ENCODE results near the gene ERBB4. TPM values are rescaled to one million over a fixed set of nuclear protein-coding genes. Genes with fewer than 3 reads are reported as not detected.

The ERBB4 gene
- total RNA-seq, 1 donor from 2014 or later, result 22.6 TPM

DNA sequence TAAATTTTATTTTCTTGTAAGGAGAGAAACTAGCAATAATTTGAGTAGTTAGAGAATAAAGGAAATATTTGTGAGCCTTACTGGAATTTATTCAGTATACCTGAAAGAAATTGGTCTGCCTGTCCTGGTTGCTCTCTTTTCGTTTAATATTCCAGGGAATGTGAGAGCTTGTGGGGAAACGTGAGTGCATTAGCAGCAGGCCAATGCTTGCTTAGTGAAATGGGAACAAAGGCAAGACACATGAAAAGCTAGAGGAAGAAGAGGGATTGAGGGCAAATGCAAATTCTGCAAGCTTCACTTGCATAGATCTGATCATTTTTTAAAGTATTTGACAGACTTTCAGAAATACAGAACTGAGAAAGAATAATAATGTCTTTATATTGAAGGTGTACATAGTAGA is 111.0 kb downstream of the ERBB4 start:
- H3K4me3 ChIP-seq, result no peak overlapping the region
- ATAC-seq (no peak), DNase-seq (no peak)
- H3K4me1 ChIP-seq, result no peaks in the 10 kb centered on the region
- H3K27ac ChIP-seq, result no peak overlapping the region
- TF ChIP-seq, protein P1, sequence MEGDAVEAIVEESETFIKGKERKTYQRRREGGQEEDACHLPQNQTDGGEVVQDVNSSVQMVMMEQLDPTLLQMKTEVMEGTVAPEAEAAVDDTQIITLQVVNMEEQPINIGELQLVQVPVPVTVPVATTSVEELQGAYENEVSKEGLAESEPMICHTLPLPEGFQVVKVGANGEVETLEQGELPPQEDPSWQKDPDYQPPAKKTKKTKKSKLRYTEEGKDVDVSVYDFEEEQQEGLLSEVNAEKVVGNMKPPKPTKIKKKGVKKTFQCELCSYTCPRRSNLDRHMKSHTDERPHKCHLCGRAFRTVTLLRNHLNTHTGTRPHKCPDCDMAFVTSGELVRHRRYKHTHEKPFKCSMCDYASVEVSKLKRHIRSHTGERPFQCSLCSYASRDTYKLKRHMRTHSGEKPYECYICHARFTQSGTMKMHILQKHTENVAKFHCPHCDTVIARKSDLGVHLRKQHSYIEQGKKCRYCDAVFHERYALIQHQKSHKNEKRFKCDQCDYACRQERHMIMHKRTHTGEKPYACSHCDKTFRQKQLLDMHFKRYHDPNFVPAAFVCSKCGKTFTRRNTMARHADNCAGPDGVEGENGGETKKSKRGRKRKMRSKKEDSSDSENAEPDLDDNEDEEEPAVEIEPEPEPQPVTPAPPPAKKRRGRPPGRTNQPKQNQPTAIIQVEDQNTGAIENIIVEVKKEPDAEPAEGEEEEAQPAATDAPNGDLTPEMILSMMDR (IDR thresholded peaks at IDR 0.05), result no peak
- H3K9me3 ChIP-seq, result no peaks in the 10 kb centered on the region
- H3K36me3 ChIP-seq, result no peaks in the 10 kb centered on the region
- H3K27me3 ChIP-seq, result no peaks in the 10 kb centered on the region
- intact Hi-C loops (cut with DNase I), result no loop called here

DNA sequence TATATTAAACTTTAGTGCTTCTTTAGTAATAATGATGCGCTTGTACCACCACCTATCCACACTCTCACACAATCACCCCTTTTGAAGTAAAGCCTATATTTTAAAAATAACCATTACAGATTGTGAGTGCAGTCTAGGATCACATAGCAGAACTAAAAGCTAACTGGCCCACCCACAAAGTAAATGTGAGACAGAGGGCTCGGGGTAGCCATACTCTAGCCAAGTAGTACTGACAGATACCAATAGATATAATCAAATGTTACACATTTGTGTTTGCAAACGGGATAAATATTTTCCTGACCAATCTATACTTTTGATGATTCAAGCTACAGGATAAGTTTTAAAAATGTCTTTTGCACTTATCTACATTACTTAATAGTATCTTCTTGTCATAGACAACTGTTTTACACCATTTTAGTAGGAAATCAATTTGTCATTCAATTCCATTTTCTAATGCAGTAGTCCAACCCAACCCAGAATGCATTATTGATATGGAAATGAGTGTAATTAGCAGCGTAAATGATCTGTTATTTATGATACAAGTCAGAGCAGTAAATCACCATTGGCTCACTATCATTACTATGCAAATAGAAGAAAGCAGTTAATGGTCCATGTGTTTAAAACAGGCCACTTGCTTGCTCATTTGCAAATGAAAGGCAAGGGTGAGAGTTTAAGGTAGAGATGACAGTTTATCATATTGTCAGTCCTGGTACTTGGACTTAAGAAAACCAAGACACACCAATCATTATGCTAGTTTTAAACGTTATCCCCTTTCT is 111.8 kb downstream of the ERBB4 start:
- TF ChIP-seq, protein P1 (IDR thresholded peaks at IDR 0.05), result no peak
- H3K4me1 ChIP-seq, result no peaks in the 10 kb centered on the region
- no peak overlapping the region for H3K27ac ChIP-seq
- no peak overlapping the region for H3K4me3 ChIP-seq
- H3K27me3 ChIP-seq, result no peaks in the 10 kb centered on the region
- no peaks in the 10 kb centered on the region for H3K36me3 ChIP-seq
- intact Hi-C loops (cut with DNase I), result no loop called here
- DNase-seq (no peak), ATAC-seq (no peak)
- no peaks in the 10 kb centered on the region for H3K9me3 ChIP-seq

- Histone ChIP-seq H3K36me3 (no peaks in the 10 kb centered on the region), H3K4me3 (no peak overlapping the region), H3K27ac (no peak overlapping the region), H3K4me1 (no peaks in the 10 kb centered on the region), H3K27me3 (no peaks in the 10 kb centered on the region), H3K9me3 (no peaks in the 10 kb centered on the region)
- DNase-seq, result no peak
- intact Hi-C loops (cut with DNase I), result no loop called here
- ATAC-seq, result no peak
- TF ChIP-seq, protein P1 (IDR thresholded peaks at IDR 0.05), result no peak
These were observed 114.5 kb downstream of the ERBB4 start for GRCh38 chr2:212424082-212424481.

DNA sequence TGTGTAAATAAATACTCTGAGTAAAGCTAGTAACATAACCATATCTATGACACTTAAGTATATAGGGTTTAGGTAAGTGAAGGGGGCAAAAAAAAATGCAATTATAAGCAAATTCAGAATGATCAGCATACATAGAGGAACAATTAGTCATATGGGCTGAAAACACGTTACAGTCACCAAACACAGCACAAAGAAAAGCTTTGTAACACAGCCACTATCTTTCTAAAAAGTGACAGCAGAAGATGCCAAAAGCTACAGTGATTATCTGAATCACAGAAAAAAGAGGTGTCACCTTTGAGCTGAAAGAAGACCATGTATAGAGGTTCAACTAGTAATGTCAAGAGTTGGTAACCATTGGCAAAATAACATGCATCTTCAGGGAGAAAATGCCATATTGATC is 115.5 kb downstream of the ERBB4 start:
- ATAC-seq (no peak), DNase-seq (no peak)
- Histone ChIP-seq H3K9me3 (no peaks in the 10 kb centered on the region), H3K4me1 (no peaks in the 10 kb centered on the region), H3K36me3 (no peaks in the 10 kb centered on the region), H3K27ac (no peak overlapping the region), H3K4me3 (no peak overlapping the region), H3K27me3 (no peaks in the 10 kb centered on the region)
- intact Hi-C loops (cut with DNase I), result no loop called here
- TF ChIP-seq, protein P1 (IDR thresholded peaks at IDR 0.05), result no peak

GRCh38 chr2:212421556-212422334 is 116.9 kb downstream of the ERBB4 start:
- Histone ChIP-seq H3K4me1 (no peaks in the 10 kb centered on the region), H3K27me3 (no peaks in the 10 kb centered on the region), H3K27ac (no peak overlapping the region), H3K4me3 (no peak overlapping the region), H3K9me3 (no peaks in the 10 kb centered on the region), H3K36me3 (no peaks in the 10 kb centered on the region)
- intact Hi-C loops (cut with DNase I), result no loop called here
- TF ChIP-seq, protein P1 (IDR thresholded peaks at IDR 0.05), result no peak
- DNase-seq (no peak), ATAC-seq (no peak)

All from upper lobe of right lung (tissue), 1 donor.